T-cell (primary cell): ENCODE measurements around the gene CHID1. TPM values are rescaled to one million over a fixed set of nuclear protein-coding genes. Genes with fewer than 3 reads are reported as not detected.
A peak's percentile ranks its signal among the peaks of the same experiment; 100 is the strongest.

Source experiments
- ATAC-seq, 4 experiments: fragments of 200-7000 bp in 3 of 4; fragments of 150-1000 bp in 1 of 4; cut with Tn5 transposase; replicated peaks in 1 of 4; 1 replicate in 3 of 4; 2 replicates in 1 of 4; pipeline ENCODE4 v1.10.0; 2021; ENCODE audit warnings: moderate library complexity in 3 of 4, mild to moderate bottlenecking in 2 of 4, moderate number of reproducible peaks in 1 of 4
- CTCF ChIA-PET, 2 donors: fragments of 300-600 bp; sonication (Branson Sonifier 250); formaldehyde crosslinking; loops; one replicate each; lab custom pipeline; 2022; ENCODE audit warnings: antibody characterized with exemption in 2 of 2; lab: Charles Lee
- POLR2A ChIA-PET, 2 donors: fragments of 300-600 bp; sonication (Branson Sonifier 250); formaldehyde crosslinking; loops; one replicate each; lab custom pipeline; 2022; ENCODE audit warnings: antibody characterized with exemption in 2 of 2; lab: Charles Lee
- DNase-seq, 35 experiments: peaks; one replicate each; pipeline versions ENCODE4 v3.0.0 to v3.0.0-alpha.2; 2013 to 2023
- H3K27ac ChIP-seq: one replicate; pipeline ENCODE4 v1.5.1; 2013; ENCODE audit warnings: low read length
- H3K27me3 ChIP-seq, 2 experiments: replicated peaks in 1 of 2; 1 replicate in 1 of 2; 2 replicates in 1 of 2; pipeline versions ENCODE4 v1.6.1 to v1.7.0; 2013; ENCODE audit warnings: low read length in 1 of 2, mixed read lengths in 1 of 2; ENCODE audit not compliant: control insufficient read depth in 2 of 2, insufficient read depth in 2 of 2; ENCODE audit errors: extremely low read depth in 1 of 2
- H3K36me3 ChIP-seq, 2 donors: 1 replicate in 1 of 2; 2 replicates in 1 of 2; pipeline versions ENCODE4 v1.6.1 to v1.7.0; 2013; ENCODE audit warnings: low read length in 1 of 2; ENCODE audit not compliant: control insufficient read depth in 2 of 2, insufficient read depth in 1 of 2; ENCODE audit errors: extremely low read depth in 1 of 2
- H3K4me1 ChIP-seq, 2 experiments: 1 replicate in 1 of 2; 2 replicates in 1 of 2; pipeline versions ENCODE4 v1.6.1 to v1.7.0; 2013; ENCODE audit warnings: low read length in 2 of 2, mixed read lengths in 1 of 2; ENCODE audit not compliant: insufficient read depth in 2 of 2, control insufficient read depth in 1 of 2; ENCODE audit errors: extremely low read depth in 1 of 2
- H3K4me3 ChIP-seq, 2 donors: 1 replicate in 1 of 2; 2 replicates in 1 of 2; pipeline versions ENCODE4 v1.5.1 to v1.7.0; 2013; ENCODE audit warnings: mild to moderate bottlenecking in 2 of 2, low read length in 1 of 2, moderate library complexity in 1 of 2; ENCODE audit not compliant: control insufficient read depth in 1 of 2; ENCODE audit errors: extremely low read depth in 1 of 2
- H3K9me3 ChIP-seq: 2 replicates; pipeline ENCODE4 v1.7.0; 2013
- H3K27ac Mint-ChIP-seq, 2 donors: one replicate each; pipeline ENCODE4 v1.8.0; 2020 to 2021; ENCODE audit warnings: mild to moderate bottlenecking in 2 of 2, mixed read lengths in 2 of 2
- H3K27me3 Mint-ChIP-seq, 2 donors: one replicate each; pipeline ENCODE4 v1.8.0; 2021 to 2022; ENCODE audit warnings: mixed read lengths in 2 of 2
- H3K36me3 Mint-ChIP-seq: one replicate; pipeline ENCODE4 v1.8.0; 2021; ENCODE audit warnings: mixed read lengths
- H3K4me1 Mint-ChIP-seq, 3 donors: one replicate each; pipeline ENCODE4 v1.8.0; 2020 to 2022; ENCODE audit warnings: mixed read lengths in 3 of 3, mild to moderate bottlenecking in 1 of 3
- H3K4me3 Mint-ChIP-seq, 3 donors: one replicate each; pipeline ENCODE4 v1.8.0; 2020 to 2022; ENCODE audit warnings: mild to moderate bottlenecking in 3 of 3, mixed read lengths in 3 of 3, moderate library complexity in 3 of 3
- H3K9me3 Mint-ChIP-seq, 3 donors: one replicate each; pipeline ENCODE4 v1.8.0; 2020 to 2022; ENCODE audit warnings: mixed read lengths in 3 of 3
- whole genome bisulfite sequencing: methylation state at CpG from one replicate; pipeline ENCODE4 v1.1.5; 2013; ENCODE audit warnings: missing lambda C conversion rate; ENCODE audit not compliant: insufficient coverage; 5-methylcytosine and 5-hydroxymethylcytosine counted together
- total RNA-seq, 35 experiments: library from RNA in 6 of 35; stranded (reverse) in 6 of 35; fragments of 120-200 nt in 1 of 35; gene quantifications; one replicate each; pipeline versions ENCODE4 v1.2.1 to v1.2.4 and lab custom pipeline; 2013 to 2026

The CHID1 gene
- total RNA-seq, 5 donors from 2014 or later (not counting 1 experiment from before 2014, with no cell fraction given) = 39.0 to 68.4 (median 51.2) TPM

- Mint-ChIP-seq H3K4me3 (peak overlapping the region; percentile 71 to 80 (median 74)), H3K27me3 (no peaks in the 10 kb centered on the region), H3K9me3 (no peaks in the 10 kb centered on the region), H3K4me1 (peaks cover 19 to 31% (median 21%) of the 10 kb centered on the region in 3 donors), H3K36me3 (peaks cover 2% of the 10 kb centered on the region), H3K27ac (peak overlapping the region in 1 of 2 donors; percentile 34)
- H3K27me3 ChIP-seq = peaks cover 0 to 45% of the 10 kb centered on the region in 2 experiments
- H3K36me3 ChIP-seq = peaks cover 5 to 22% of the 10 kb centered on the region in 2 donors
- H3K27ac ChIP-seq = no peak overlapping the region
- H3K4me3 ChIP-seq = peak overlapping the region; percentile 52 to 59
- DNase-seq (no peak), ATAC-seq (peak in 2 of 4 experiments; percentile 10 to 11)
- H3K9me3 ChIP-seq = no peaks in the 10 kb centered on the region
- WGBS = under 1% methylated on average over 51 of the region's 53 CpGs
- ChIA-PET CTCF (interaction anchor here in 1 of 2 donors (0.6 kb wide), 1 partner anchor 361 kb away, joined by 3 read pairs; no protein-coding TSS in a partner anchor), POLR2A (interaction anchor here in 1 of 2 donors (0.5 to 0.6 kb wide), 2 partner anchors 10 to 173 kb away, joined by 3 to 4 read pairs; no protein-coding TSS in a partner anchor)
- peaks cover 9 to 48% of the 10 kb centered on the region in 2 experiments for H3K4me1 ChIP-seq
Measured at GRCh38 chr11:843086-843734, 67.4 kb downstream of the CHID1 start.

DNA sequence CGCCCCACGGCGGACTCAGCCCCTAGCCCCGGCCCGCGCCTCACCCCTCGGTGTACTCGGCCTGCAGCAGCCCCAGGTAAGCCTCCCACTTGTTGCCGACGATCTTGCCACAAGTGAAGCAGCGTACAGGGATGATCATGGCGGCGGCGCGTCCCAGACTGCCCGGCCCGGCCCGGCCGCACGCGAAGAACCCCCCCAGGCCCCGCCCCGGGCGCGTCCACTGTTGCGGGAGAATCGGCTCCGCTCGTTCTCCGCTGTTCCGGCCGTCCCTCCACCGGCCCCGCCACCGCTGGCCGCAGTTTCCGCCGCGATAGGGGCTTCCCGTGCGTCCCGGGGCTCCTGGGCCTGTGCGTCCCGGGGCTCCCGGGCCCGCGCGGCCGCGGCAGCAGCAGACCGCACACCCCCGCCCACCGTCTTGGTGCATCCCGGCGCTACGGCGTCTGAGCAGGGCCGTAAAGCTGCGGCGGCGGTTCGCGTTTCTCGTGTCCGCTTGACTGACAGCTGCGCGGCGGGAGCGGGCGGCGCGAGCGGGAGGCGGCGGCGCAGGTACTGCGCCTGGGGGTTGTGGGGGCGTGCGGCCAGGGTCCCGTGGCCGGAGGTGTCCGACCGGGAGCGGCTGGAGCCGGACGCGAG lies 68.1 kb downstream of the CHID1 start, which contains the start of the genes POLR2L and TSPAN4:
Gene POLR2L (minus strand): TSS at position 160 of the 633 bp plus-strand sequence. CDS start 21 bp downstream, at position 139.
Gene TSPAN4 (plus strand): TSS at position 483 of the 633 bp plus-strand sequence. CDS start 7,453 bp downstream, outside the sequence.
- POLR2A ChIA-PET = interaction anchor here in 1 of 2 donors (0.6 kb wide), 2 partner anchors 11 to 148 kb away, joined by 3 to 4 read pairs; no protein-coding TSS in a partner anchor
- CTCF ChIA-PET = interaction anchor here in 1 of 2 donors (0.6 kb wide), 1 partner anchor 361 kb away, joined by 3 read pairs; no protein-coding TSS in a partner anchor
- Mint-ChIP-seq H3K27me3 (no peaks in the 10 kb centered on the region), H3K36me3 (peaks cover 2% of the 10 kb centered on the region), H3K9me3 (no peaks in the 10 kb centered on the region), H3K4me1 (peaks cover 19 to 31% (median 21%) of the 10 kb centered on the region in 3 donors), H3K27ac (peak within 1 kb of the TSS; percentile 79 to 82), H3K4me3 (peak within 1 kb of the TSS; percentile 80 to 85 (median 83))
- H3K27ac ChIP-seq = no peak within 1 kb of the TSS
- no peaks in the 10 kb centered on the region for H3K9me3 ChIP-seq
- under 1% methylated on average over 87 of the region's 87 CpGs for WGBS
- peaks cover 9 to 52% of the 10 kb centered on the region in 2 experiments for H3K4me1 ChIP-seq
- peaks cover 5 to 26% of the 10 kb centered on the region in 2 donors for H3K36me3 ChIP-seq
- peak within 1 kb of the TSS; percentile 85 to 93 for H3K4me3 ChIP-seq
- DNase-seq (peak; percentile 64 to 93 (median 81)), ATAC-seq (peak; percentile 83 to 88 (median 86))
- H3K27me3 ChIP-seq = peaks cover 0 to 38% of the 10 kb centered on the region in 2 experiments

DNA sequence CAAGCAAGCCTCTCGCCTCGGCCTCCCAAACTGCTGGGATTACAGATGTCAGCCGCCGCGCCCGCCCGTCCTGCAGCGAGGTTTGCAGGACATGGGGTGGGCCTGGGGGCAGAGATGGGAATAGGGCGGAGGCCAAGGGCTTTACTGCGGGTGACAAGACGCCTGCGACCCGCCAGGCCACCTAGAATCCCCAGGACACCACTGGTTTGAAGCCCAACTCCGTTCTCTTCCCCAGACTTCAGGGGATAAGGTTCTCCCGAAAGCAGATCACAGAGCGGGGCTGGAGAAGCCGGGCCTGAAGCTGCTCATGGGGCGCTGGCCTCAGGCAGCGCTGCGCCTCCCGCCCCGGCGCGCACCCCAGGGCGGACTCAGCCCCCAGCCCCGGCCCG lies 68.6 kb downstream of the CHID1 start:
- Mint-ChIP-seq H3K36me3 (peaks cover 2% of the 10 kb centered on the region), H3K27me3 (no peaks in the 10 kb centered on the region), H3K9me3 (no peaks in the 10 kb centered on the region), H3K27ac (peak overlapping the region; percentile 79 to 82), H3K4me3 (peak overlapping the region; percentile 80 to 85 (median 83)), H3K4me1 (peaks cover 19 to 32% (median 21%) of the 10 kb centered on the region in 3 donors)
- DNase-seq (no peak), ATAC-seq (peak in 2 of 4 experiments; percentile 48 to 59)
- H3K27me3 ChIP-seq = peaks cover 0 to 34% of the 10 kb centered on the region in 2 experiments
- H3K9me3 ChIP-seq = no peaks in the 10 kb centered on the region
- CTCF ChIA-PET = no interaction called here
- peaks cover 5 to 26% of the 10 kb centered on the region in 2 donors for H3K36me3 ChIP-seq
- no peak overlapping the region for H3K27ac ChIP-seq
- WGBS = 2% methylated on average over 27 of the region's 27 CpGs
- peaks cover 9 to 56% of the 10 kb centered on the region in 2 experiments for H3K4me1 ChIP-seq
- POLR2A ChIA-PET = interaction anchor here in 1 of 2 donors (0.6 kb wide), 1 partner anchor 148 kb away, joined by 4 read pairs; no protein-coding TSS in a partner anchor
- H3K4me3 ChIP-seq = peak overlapping the region; percentile 85 to 93

- peak overlapping the region; percentile 76 to 83 (median 80) for H3K4me3 Mint-ChIP-seq
- POLR2A ChIA-PET = interaction anchor here in 1 of 2 donors (0.6 kb wide), 1 partner anchor 304 kb away, joined by 7 read pairs; no protein-coding TSS in a partner anchor
- ATAC-seq (no peak), DNase-seq (no peak)
- WGBS = 95% methylated on average over 19 of the region's 25 CpGs
- Histone ChIP-seq H3K27ac (no peak overlapping the region), H3K27me3 (peaks cover 0 to 20% of the 10 kb centered on the region in 2 experiments), H3K9me3 (no peaks in the 10 kb centered on the region), H3K36me3 (peaks cover 5 to 26% of the 10 kb centered on the region in 2 donors), H3K4me1 (peaks cover 9 to 58% of the 10 kb centered on the region in 2 experiments), H3K4me3 (no peak overlapping the region)
- H3K4me1 Mint-ChIP-seq = peaks cover 19 to 34% (median 21%) of the 10 kb centered on the region in 3 donors
- no peaks in the 10 kb centered on the region for H3K9me3 Mint-ChIP-seq
- no peaks in the 10 kb centered on the region for H3K27me3 Mint-ChIP-seq
- CTCF ChIA-PET = no interaction called here
- peaks cover 2% of the 10 kb centered on the region for H3K36me3 Mint-ChIP-seq
- H3K27ac Mint-ChIP-seq = peak overlapping the region in 1 of 2 donors; percentile 39
Measured at GRCh38 chr11:839875-840617, 70.6 kb downstream of the CHID1 start.

GRCh38 chr11:839280-839623 lies 71.4 kb downstream of the CHID1 start:
- WGBS = 100% methylated on average over 5 of the region's 5 CpGs
- Mint-ChIP-seq H3K27ac (no peak overlapping the region), H3K9me3 (no peaks in the 10 kb centered on the region), H3K36me3 (peaks cover 2% of the 10 kb centered on the region), H3K4me1 (peaks cover 14 to 32% (median 22%) of the 10 kb centered on the region in 3 donors), H3K4me3 (no peak overlapping the region), H3K27me3 (no peaks in the 10 kb centered on the region)
- Histone ChIP-seq H3K27me3 (peaks cover 0 to 20% of the 10 kb centered on the region in 2 experiments), H3K4me1 (peaks cover 7 to 58% of the 10 kb centered on the region in 2 experiments), H3K27ac (no peak overlapping the region), H3K4me3 (no peak overlapping the region), H3K9me3 (no peaks in the 10 kb centered on the region), H3K36me3 (peaks cover 5 to 26% of the 10 kb centered on the region in 2 donors)
- no peak for ATAC-seq
- ChIA-PET CTCF (no interaction called here), POLR2A (no interaction called here)
- no peak for DNase-seq
